Neural cell (in vitro differentiated cells): Measurements from ENCODE around the gene ZBTB46. TPM values are rescaled to one million over a fixed set of nuclear protein-coding genes. Genes with fewer than 3 reads are reported as not detected.

Experiments used
- H2AFZ ChIP-seq: fragments of 200-600, 300-800 bp; sonication (generic), shearing (Covaris generic); 2 replicates; pipeline ENCODE4 v1.6.0; 2014; ENCODE audit warnings: low read depth, mild to moderate bottlenecking, antibody characterized with exemption, low read length, moderate library complexity
- H3F3A ChIP-seq: fragments of 200-600 bp; shearing (Covaris generic); 2 replicates; pipeline ENCODE4 v1.6.1; 2016; ENCODE audit warnings: mild to moderate bottlenecking, moderate library complexity, mixed read lengths, antibody characterized with exemption, low read length; ENCODE audit not compliant: insufficient read depth, poor library complexity, severe bottlenecking
- H3K27ac ChIP-seq: fragments of 200-600, 300-800 bp; sonication (generic), shearing (Covaris generic); 2 replicates; pipeline ENCODE4 v1.5.1; 2014; ENCODE audit warnings: mild to moderate bottlenecking, low read length, moderate library complexity
- H3K27me3 ChIP-seq: fragments of 300-800, 200-600 bp; sonication (generic), shearing (Covaris generic); 2 replicates; pipeline ENCODE4 v1.6.0; 2014; ENCODE audit warnings: mild to moderate bottlenecking, low read depth, low read length, moderate library complexity; ENCODE audit not compliant: insufficient read depth
- H3K36me3 ChIP-seq: fragments of 300-800, 200-600 bp; sonication (generic), shearing (Covaris generic); 2 replicates; pipeline ENCODE4 v1.5.1; 2014; ENCODE audit warnings: mild to moderate bottlenecking, antibody characterized with exemption, low read length, moderate library complexity; ENCODE audit not compliant: insufficient read depth
- H3K4me2 ChIP-seq: fragments of 300-800, 200-600 bp; sonication (generic), shearing (Covaris generic); 2 replicates; pipeline ENCODE4 v1.6.0; 2014; ENCODE audit warnings: mild to moderate bottlenecking, low read length
- H3K4me3 ChIP-seq: fragments of 300-800, 200-600 bp; sonication (generic), shearing (Covaris generic); 2 replicates; pipeline ENCODE4 v1.5.1; 2014; ENCODE audit warnings: mild to moderate bottlenecking, low read length, moderate library complexity
- H3K79me2 ChIP-seq: fragments of 200-600 bp; shearing (Covaris generic); replicated peaks from 2 replicates; pipeline ENCODE4 v1.6.0; 2014; ENCODE audit warnings: mild to moderate bottlenecking, low read length, moderate library complexity; ENCODE audit not compliant: insufficient read depth
- H3K9ac ChIP-seq: fragments of 300-800, 200-600 bp; sonication (generic), shearing (Covaris generic); 2 replicates; pipeline ENCODE4 v1.6.1; 2016; ENCODE audit warnings: mild to moderate bottlenecking, low read length, mixed read lengths
- H3K9me2 ChIP-seq: fragments of 200-600 bp; shearing (Covaris generic); 2 replicates; pipeline ENCODE4 v1.6.1; 2016; ENCODE audit warnings: mild to moderate bottlenecking, low read length, mixed read lengths; ENCODE audit not compliant: insufficient read depth
- H3K9me3 ChIP-seq: fragments of 200-600, 300-800 bp; sonication (generic), shearing (Covaris generic); 2 replicates; pipeline ENCODE4 v1.6.1; 2016; ENCODE audit warnings: mild to moderate bottlenecking, mixed run types, low read length, moderate library complexity, mixed read lengths
- H4K20me1 ChIP-seq: fragments of 200-600 bp; shearing (Covaris generic); 2 replicates; pipeline ENCODE4 v1.6.1; 2016; ENCODE audit warnings: mild to moderate bottlenecking, mixed run types; ENCODE audit not compliant: insufficient read depth
- EP300 ChIP-seq: fragments of 450-650 bp; conservative IDR thresholded peaks from 2 replicates; pipeline ENCODE4 v1.6.1; 2014; ENCODE audit warnings: antibody characterized with exemption, mild to moderate bottlenecking, moderate library complexity; ENCODE audit not compliant: poor library complexity, severe bottlenecking
- EZH2 ChIP-seq: fragments of 200-600, 300-800 bp; shearing (Covaris generic), sonication (generic); IDR thresholded peaks from 2 replicates; pipeline ENCODE4 v1.6.1; 2014; ENCODE audit warnings: antibody characterized with exemption, low read length, borderline replicate concordance, mild to moderate bottlenecking; ENCODE audit not compliant: insufficient read depth, poor library complexity, severe bottlenecking
- MXI1 ChIP-seq: fragments of 450-650 bp; conservative IDR thresholded peaks from 2 replicates; pipeline ENCODE4 v1.6.1; 2014; ENCODE audit warnings: antibody characterized with exemption, mild to moderate bottlenecking; ENCODE audit not compliant: poor library complexity, severe bottlenecking
- POLR2AphosphoS5 ChIP-seq: IDR thresholded peaks from 2 replicates; pipeline ENCODE4 v1.6.1; 2012
- RAD21 ChIP-seq: fragments of 450-650 bp; conservative IDR thresholded peaks from 2 replicates; pipeline ENCODE4 v1.6.1; 2014; ENCODE audit warnings: antibody characterized with exemption, mild to moderate bottlenecking, moderate library complexity
- REST ChIP-seq: IDR thresholded peaks from 2 replicates; pipeline ENCODE4 v1.6.1; 2012; ENCODE audit warnings: borderline replicate concordance
- SMC3 ChIP-seq: fragments of 450-650 bp; conservative IDR thresholded peaks from 2 replicates; pipeline ENCODE4 v1.6.1; 2014; ENCODE audit warnings: antibody characterized with exemption, mild to moderate bottlenecking, moderate library complexity; ENCODE audit not compliant: poor library complexity
- TAF1 ChIP-seq: IDR thresholded peaks from 2 replicates; pipeline ENCODE4 v1.6.1; 2012; ENCODE audit warnings: low read depth
- polyA plus RNA-seq: library from polyadenylated mRNA; depleted of rRNA; stranded (reverse); fragments of >200 nt; gene quantifications from 2 replicates; pipeline ENCODE4 v1.2.3, GENCODE V29; 2014
- TF ChIP-seq, protein P1 (sequence below): fragments of 450-650 bp; IDR thresholded peaks from 2 replicates; pipeline ENCODE4 v1.5.1; 2014; ENCODE audit warnings: antibody characterized with exemption, mild to moderate bottlenecking, moderate library complexity; ENCODE audit not compliant: poor library complexity, severe bottlenecking

ZBTB46 gene
- polyA plus RNA-seq, 1 donor from 2014 or later, result 15.0 TPM

GRCh38 chr20:63697868-63698545 is 133.1 kb downstream of the ZBTB46 start (continued):
- TF ChIP-seq, protein P1, sequence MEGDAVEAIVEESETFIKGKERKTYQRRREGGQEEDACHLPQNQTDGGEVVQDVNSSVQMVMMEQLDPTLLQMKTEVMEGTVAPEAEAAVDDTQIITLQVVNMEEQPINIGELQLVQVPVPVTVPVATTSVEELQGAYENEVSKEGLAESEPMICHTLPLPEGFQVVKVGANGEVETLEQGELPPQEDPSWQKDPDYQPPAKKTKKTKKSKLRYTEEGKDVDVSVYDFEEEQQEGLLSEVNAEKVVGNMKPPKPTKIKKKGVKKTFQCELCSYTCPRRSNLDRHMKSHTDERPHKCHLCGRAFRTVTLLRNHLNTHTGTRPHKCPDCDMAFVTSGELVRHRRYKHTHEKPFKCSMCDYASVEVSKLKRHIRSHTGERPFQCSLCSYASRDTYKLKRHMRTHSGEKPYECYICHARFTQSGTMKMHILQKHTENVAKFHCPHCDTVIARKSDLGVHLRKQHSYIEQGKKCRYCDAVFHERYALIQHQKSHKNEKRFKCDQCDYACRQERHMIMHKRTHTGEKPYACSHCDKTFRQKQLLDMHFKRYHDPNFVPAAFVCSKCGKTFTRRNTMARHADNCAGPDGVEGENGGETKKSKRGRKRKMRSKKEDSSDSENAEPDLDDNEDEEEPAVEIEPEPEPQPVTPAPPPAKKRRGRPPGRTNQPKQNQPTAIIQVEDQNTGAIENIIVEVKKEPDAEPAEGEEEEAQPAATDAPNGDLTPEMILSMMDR, result no peak
- no peak for TF ChIP-seq MXI1

- no peak overlapping the region for H3K9ac ChIP-seq
- H3K9me2 ChIP-seq, result no peaks in the 10 kb centered on the region
- TF ChIP-seq EZH2 (no peak), RAD21 (no peak), SMC3 (no peak), TAF1 (no peak), POLR2AphosphoS5 (no peak), REST (no peak), EP300 (no peak), MXI1 (no peak)
- TF ChIP-seq, protein P1, result no peak
- no peaks in the 10 kb centered on the region for H3F3A ChIP-seq
- H2AFZ ChIP-seq, result no peak overlapping the region
- no peaks in the 10 kb centered on the region for H4K20me1 ChIP-seq
- H3K4me2 ChIP-seq, result no peak overlapping the region
- H3K4me3 ChIP-seq, result no peak overlapping the region
- H3K27me3 ChIP-seq, result no peaks in the 10 kb centered on the region
- no peak overlapping the region for H3K27ac ChIP-seq
- H3K36me3 ChIP-seq, result no peaks in the 10 kb centered on the region
- H3K79me2 ChIP-seq, result no peaks in the 10 kb centered on the region
- H3K9me3 ChIP-seq, result no peaks in the 10 kb centered on the region
Measured at GRCh38 chr20:63697357-63697867, 133.7 kb downstream of the ZBTB46 start.
